ENCODE measurements around the gene SLCO4C1.

DNA sequence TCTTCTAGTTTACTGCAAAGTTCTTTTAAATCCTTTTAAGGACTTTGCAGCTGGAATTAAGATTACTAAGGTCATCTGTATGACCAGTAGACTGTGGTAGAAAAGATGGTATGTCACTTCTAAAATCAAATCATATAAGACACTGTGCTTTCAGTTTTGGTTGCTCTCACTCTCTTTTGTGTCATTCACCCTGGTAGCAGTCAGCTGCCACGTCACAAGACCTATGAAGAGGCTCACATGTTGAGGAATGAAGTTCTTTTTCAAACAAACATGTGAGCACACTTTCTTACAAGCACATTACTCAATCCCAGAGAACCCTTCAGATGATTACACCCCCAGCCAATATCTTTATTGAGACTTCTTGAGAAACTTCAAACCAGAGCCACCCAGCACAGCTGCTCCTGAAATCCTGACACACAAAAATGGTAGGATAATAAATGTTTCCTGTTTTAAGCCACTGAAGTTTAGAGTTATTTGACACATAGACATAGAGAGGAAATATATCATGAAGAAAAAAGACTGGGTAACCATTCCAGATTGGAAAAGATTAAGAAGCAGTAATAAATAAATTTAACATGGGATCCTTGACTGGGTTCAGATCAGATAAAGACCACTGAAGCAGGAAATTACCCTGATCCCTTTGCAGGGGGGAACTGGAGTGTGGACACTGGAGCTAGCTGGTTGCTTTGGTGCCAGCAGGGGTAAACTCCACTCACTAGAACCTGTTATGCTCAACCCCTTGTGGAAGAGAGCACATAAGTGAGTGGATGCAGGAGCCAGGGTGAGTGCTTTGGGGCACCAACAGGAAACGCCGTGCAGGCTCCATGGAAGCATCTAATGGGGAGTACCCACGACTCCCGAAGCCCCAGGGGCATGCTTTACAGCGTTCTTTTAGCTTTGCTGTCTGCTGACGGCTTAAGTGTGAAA, 64.1 kb downstream of the SLCO4C1 start:
- TF ChIP-seq POLR2A (IDR thresholded peaks at IDR 0.05; ENCODE audit: extremely low read depth, insufficient read length) = no peak
- TF ChIP-seq, protein P1, sequence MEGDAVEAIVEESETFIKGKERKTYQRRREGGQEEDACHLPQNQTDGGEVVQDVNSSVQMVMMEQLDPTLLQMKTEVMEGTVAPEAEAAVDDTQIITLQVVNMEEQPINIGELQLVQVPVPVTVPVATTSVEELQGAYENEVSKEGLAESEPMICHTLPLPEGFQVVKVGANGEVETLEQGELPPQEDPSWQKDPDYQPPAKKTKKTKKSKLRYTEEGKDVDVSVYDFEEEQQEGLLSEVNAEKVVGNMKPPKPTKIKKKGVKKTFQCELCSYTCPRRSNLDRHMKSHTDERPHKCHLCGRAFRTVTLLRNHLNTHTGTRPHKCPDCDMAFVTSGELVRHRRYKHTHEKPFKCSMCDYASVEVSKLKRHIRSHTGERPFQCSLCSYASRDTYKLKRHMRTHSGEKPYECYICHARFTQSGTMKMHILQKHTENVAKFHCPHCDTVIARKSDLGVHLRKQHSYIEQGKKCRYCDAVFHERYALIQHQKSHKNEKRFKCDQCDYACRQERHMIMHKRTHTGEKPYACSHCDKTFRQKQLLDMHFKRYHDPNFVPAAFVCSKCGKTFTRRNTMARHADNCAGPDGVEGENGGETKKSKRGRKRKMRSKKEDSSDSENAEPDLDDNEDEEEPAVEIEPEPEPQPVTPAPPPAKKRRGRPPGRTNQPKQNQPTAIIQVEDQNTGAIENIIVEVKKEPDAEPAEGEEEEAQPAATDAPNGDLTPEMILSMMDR (IDR thresholded peaks at IDR 0.05; ENCODE audit: low read depth, low read length) = no peak

Data from NB4 (cell line).